ENCODE measurements around the gene JKAMP.
"Not testable (repeated sequence)": the region's sequence is repeated elsewhere in the genome, so short reads cannot be mapped to it uniquely, and the experiment has no call there.

JKAMP gene

GRCh38 chr14:59483819-59484638, at the start of gene JKAMP, which contains the start of gene L3HYPDH:
Gene JKAMP, plus strand, starts transcription at chr14:59484517. Its CDS starts 73 bp downstream, at chr14:59484590.
Gene L3HYPDH, minus strand, starts transcription at chr14:59484408. Its CDS starts 92 bp downstream, at chr14:59484316.
- peak; percentile 96 for DNase-seq (ENCODE audit: low read depth)
- H3K4me3 ChIP-seq (ENCODE audit: low read depth, low read length) = peak within 1 kb of the TSS; percentile 91
- peak; percentile 58 for TF ChIP-seq CTCF (conservative IDR thresholded peaks at IDR 0.05; ENCODE audit: low read depth, low read length)

GRCh38 chr14:59435101-59435500, 49.2 kb upstream of the JKAMP start:
- no peak for DNase-seq (ENCODE audit: low read depth)
- no peak overlapping the region for H3K4me3 ChIP-seq (ENCODE audit: low read depth, low read length)
- TF ChIP-seq CTCF (conservative IDR thresholded peaks at IDR 0.05; ENCODE audit: low read depth, low read length) = no peak

GRCh38 chr14:59435987-59436386, 48.3 kb upstream of the JKAMP start:
- DNase-seq (ENCODE audit: low read depth) = no peak
- no peak overlapping the region for H3K4me3 ChIP-seq (ENCODE audit: low read depth, low read length)
- no peak for TF ChIP-seq CTCF (conservative IDR thresholded peaks at IDR 0.05; ENCODE audit: low read depth, low read length)

- DNase-seq (ENCODE audit: low read depth) = peak; percentile 89
- no peak overlapping the region for H3K4me3 ChIP-seq (ENCODE audit: low read depth, low read length)
- TF ChIP-seq CTCF (conservative IDR thresholded peaks at IDR 0.05; ENCODE audit: low read depth, low read length) = no peak
Observed at GRCh38 chr14:59438195-59438647, 46.1 kb upstream of the JKAMP start.

- no peak for TF ChIP-seq CTCF (conservative IDR thresholded peaks at IDR 0.05; ENCODE audit: low read depth, low read length)
- DNase-seq (ENCODE audit: low read depth) = peak; percentile 73
Observed at GRCh38 chr14:59439256-59439965, 44.9 kb upstream of the JKAMP start.

GRCh38 chr14:59448673-59449072, 35.6 kb upstream of the JKAMP start:
- not testable (repeated sequence) for DNase-seq (ENCODE audit: low read depth); H3K4me3 ChIP-seq (ENCODE audit: low read depth, low read length)

More at GRCh38 chr14:59439256-59439965, 44.9 kb upstream of the JKAMP start:
- no peak overlapping the region for H3K4me3 ChIP-seq (ENCODE audit: low read depth, low read length)

- DNase-seq (ENCODE audit: low read depth) = no peak
- H3K4me3 ChIP-seq (ENCODE audit: low read depth, low read length) = no peak overlapping the region
- TF ChIP-seq CTCF (conservative IDR thresholded peaks at IDR 0.05; ENCODE audit: low read depth, low read length) = no peak
Observed at GRCh38 chr14:59450716-59451115, 33.6 kb upstream of the JKAMP start.

Data from choroid plexus epithelial cell (primary cell).